ENCODE results near the gene TMEM187.

Gene TMEM187

DNA sequence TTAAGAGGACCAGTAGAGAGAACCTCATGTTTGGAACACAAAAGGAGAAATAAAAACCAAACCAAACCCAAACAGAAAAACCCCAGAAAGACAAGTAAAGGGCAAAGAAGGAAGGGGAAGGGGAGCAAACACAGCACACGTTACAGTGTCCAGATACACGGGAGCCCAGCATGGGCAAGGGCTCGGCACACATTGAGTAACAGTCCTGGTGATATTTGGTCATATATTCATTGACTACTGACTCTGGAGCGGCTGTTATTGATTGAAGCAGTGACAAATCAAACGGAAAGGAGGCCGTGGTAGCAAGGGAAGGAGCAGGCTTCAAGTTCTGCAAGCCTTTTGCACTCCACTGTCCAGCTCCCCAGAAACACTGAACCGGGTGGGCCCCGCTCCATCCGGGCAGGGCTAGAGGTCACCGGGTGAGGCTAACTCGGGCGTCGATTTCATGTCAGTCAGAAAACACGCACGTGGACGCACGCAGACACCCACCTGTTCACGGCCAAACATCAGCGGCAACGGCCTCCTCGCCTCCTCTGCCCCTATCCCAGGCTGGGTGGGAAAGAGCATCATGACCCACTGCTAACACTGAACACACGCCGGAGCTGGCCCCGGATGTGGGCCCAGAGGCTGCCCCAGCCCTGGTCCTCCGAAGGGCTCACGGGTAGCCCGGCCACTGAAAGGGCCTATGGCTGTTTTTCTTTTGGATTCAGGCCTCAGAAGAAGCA is 50.9 kb downstream of the TMEM187 start:
- FAIRE-seq: no peak

GRCh38 chrX:154024271-154024670 is 51.7 kb downstream of the TMEM187 start:
- FAIRE-seq: no peak

GRCh38 chrX:154025230-154025629 is 52.7 kb downstream of the TMEM187 start:
- no peak for FAIRE-seq

DNA sequence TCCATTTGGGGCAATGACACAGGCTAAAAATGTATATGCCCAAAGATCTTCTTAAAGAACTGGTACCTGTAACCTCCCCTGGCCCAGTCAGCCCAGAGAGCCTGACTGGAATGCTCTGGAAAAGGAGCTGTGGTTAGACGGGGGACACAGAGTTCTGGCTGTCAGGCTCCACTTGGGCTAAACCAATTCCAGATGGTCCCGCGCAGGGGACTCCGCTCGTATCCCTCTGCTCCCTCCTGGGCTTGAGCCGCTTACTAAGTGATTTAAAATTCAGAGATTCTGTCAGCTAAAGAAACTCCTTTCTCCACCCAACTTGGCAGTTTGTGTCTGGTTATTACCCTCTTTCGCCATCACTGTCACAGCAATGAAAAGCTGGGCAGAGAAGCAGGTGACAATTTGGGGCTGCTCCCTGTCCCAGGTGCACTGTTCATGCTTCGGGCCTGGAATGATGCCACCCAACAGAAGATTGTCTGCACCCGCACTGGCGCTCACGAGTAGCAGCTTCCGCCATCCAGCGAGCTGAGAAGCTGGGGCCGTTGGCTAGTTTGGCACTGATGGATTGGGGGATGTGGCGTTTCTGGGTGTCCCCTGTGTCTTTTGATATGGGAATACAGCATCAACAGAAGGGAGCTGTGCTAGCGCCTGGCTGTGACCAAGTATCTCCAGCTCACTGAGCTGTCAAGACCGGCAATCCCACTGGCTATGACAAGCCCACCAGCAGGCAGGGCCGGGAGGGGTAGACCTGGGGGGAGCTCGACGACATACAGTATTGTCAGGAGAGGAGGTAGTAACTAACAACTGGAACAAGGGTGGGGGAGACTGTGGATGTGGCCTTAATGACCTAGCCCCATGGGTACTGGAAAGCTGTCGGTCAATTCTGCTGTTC is 53.8 kb downstream of the TMEM187 start:
- FAIRE-seq: no peak

DNA sequence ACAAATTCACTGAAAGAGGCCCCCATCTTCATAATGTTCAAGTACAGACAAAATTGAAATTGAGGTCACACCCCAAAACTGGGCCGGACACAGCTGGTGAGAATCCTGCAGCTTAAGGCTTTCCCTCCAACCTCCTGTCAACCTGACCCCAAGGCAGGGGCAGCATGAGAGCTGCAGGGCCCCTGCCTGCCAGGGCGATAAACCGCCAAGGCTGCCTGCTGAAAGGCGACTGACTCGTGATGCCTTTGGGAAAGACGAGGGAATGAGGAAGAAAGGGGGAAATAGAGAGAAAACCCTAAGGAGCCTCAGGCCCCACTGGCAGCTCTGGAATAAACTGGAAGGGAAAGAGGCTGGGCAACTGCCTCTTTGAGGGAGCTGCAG is 54.5 kb downstream of the TMEM187 start:
- no peak for FAIRE-seq

GRCh38 chrX:154027986-154028385 is 55.4 kb downstream of the TMEM187 start:
- no peak for FAIRE-seq

- no peak for FAIRE-seq
These were observed 56.1 kb downstream of the TMEM187 start for GRCh38 chrX:154028502-154029184.

- FAIRE-seq: no peak
These were observed 56.9 kb downstream of the TMEM187 start for GRCh38 chrX:154029439-154029838.

- no peak for FAIRE-seq
These were observed 57.7 kb downstream of the TMEM187 start for GRCh38 chrX:154030266-154030665.

- FAIRE-seq: no peak
These were observed 58.3 kb downstream of the TMEM187 start for GRCh38 chrX:154030715-154031305.

GRCh38 chrX:154032160-154032559 is 59.6 kb downstream of the TMEM187 start:
- no peak for FAIRE-seq

DNA sequence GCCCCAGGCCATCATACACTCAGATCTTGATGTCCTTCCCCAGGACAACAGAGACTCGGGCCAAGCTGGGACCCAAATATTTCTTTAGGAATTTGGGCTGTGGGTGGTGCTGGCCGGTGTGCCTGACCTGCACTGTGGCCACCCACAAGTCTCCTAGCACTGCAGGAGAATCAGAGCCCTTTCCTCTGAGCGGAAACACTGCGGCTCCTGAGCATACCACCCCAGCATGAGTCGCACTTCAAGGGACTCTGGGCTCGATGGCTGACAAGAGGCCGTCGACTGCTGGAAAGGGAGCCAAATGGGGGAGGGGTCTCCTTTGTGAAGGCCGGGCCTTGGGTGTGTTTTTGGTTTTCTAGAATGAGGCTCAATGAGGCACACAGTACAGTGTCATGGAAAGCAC is 60.1 kb downstream of the TMEM187 start:
- FAIRE-seq: no peak

Measured in islet of Langerhans (tissue), 1 donor.